Measurements from ENCODE around the gene RBM47. TPM values are rescaled to one million over a fixed set of nuclear protein-coding genes. Genes with fewer than 3 reads are reported as not detected.
"Not testable (repeated sequence)": the region's sequence is repeated elsewhere in the genome, so short reads cannot be mapped to it uniquely, and the experiment has no call there.

The RBM47 gene
- total RNA-seq, 3 donors from 2014 or later, result 66.6 to 151 (median 89.5) TPM

- DNase-seq (ENCODE audit: low spot score in 2 of 2), result no peak
- H3K9me3 ChIP-seq, result peaks cover 0 to 9% of the 10 kb centered on the region in 2 donors
- H3K27ac ChIP-seq, result no peak overlapping the region
- no peaks in the 10 kb centered on the region for H3K36me3 ChIP-seq
- intact Hi-C loops (cut with DNase I; ENCODE audit: low total_unique reads), result loop anchor here (5.0 kb wide), 1 partner anchor 682 kb away; no protein-coding TSS in a partner anchor
- no peak for TF ChIP-seq POLR2AphosphoS5 (IDR thresholded peaks at IDR 0.05)
- TF ChIP-seq POLR2A (IDR thresholded peaks at IDR 0.05), result no peak
- no peak for TF ChIP-seq CTCF (IDR thresholded peaks at IDR 0.05)
- no peaks in the 10 kb centered on the region for H3K4me1 ChIP-seq
- no peak overlapping the region for H3K4me3 ChIP-seq
- no peaks in the 10 kb centered on the region for H3K27me3 ChIP-seq
These were observed 219.8 kb downstream of the RBM47 start for GRCh38 chr4:40409835-40410234.

- H3K4me1 ChIP-seq; H3K36me3 ChIP-seq; H3K4me3 ChIP-seq; H3K27ac ChIP-seq; H3K27me3 ChIP-seq; H3K9me3 ChIP-seq; DNase-seq (ENCODE audit: low spot score in 2 of 2): not testable (repeated sequence)
- intact Hi-C loops (cut with DNase I; ENCODE audit: low total_unique reads), result loop anchor here (5.0 kb wide), 1 partner anchor 685 kb away; no protein-coding TSS in a partner anchor
These were observed 222.2 kb downstream of the RBM47 start for GRCh38 chr4:40407468-40407867.

- TF ChIP-seq POLR2AphosphoS5 (IDR thresholded peaks at IDR 0.05) (no peak), POLR2A (IDR thresholded peaks at IDR 0.05) (no peak), CTCF (IDR thresholded peaks at IDR 0.05) (no peak)
- DNase-seq (ENCODE audit: low spot score in 2 of 2), result no peak
- Histone ChIP-seq H3K27me3 (no peaks in the 10 kb centered on the region), H3K36me3 (no peaks in the 10 kb centered on the region), H3K4me3 (no peak overlapping the region), H3K4me1 (no peaks in the 10 kb centered on the region), H3K27ac (no peak overlapping the region), H3K9me3 (peaks cover 0 to 9% of the 10 kb centered on the region in 2 donors)
- intact Hi-C loops (cut with DNase I; ENCODE audit: low total_unique reads), result loop anchor here (5.0 kb wide), 1 partner anchor 686 kb away; no protein-coding TSS in a partner anchor
These were observed 223.3 kb downstream of the RBM47 start for GRCh38 chr4:40406340-40406739.

- no peaks in the 10 kb centered on the region for H3K36me3 ChIP-seq
- peaks cover 0 to 9% of the 10 kb centered on the region in 2 donors for H3K9me3 ChIP-seq
- no peaks in the 10 kb centered on the region for H3K27me3 ChIP-seq
- H3K4me1 ChIP-seq, result no peaks in the 10 kb centered on the region
- H3K4me3 ChIP-seq, result no peak overlapping the region
- no peak for DNase-seq (ENCODE audit: low spot score in 2 of 2)
- peak overlapping the region; percentile 84 to 88 for H3K27ac ChIP-seq
- intact Hi-C loops (cut with DNase I; ENCODE audit: low total_unique reads), result loop anchor here (5.0 kb wide), 1 partner anchor 687 kb away; no protein-coding TSS in a partner anchor
- no peak for TF ChIP-seq POLR2A (IDR thresholded peaks at IDR 0.05)
- TF ChIP-seq POLR2AphosphoS5 (IDR thresholded peaks at IDR 0.05), result no peak
- no peak for TF ChIP-seq CTCF (IDR thresholded peaks at IDR 0.05)
These were observed 224.5 kb downstream of the RBM47 start for GRCh38 chr4:40405193-40405592.

GRCh38 chr4:40403081-40403480, 226.6 kb downstream of the RBM47 start:
- DNase-seq (ENCODE audit: low spot score in 2 of 2), result no peak
- Histone ChIP-seq H3K4me1 (no peaks in the 10 kb centered on the region), H3K27me3 (no peaks in the 10 kb centered on the region), H3K9me3 (peaks cover 0 to 9% of the 10 kb centered on the region in 2 donors), H3K36me3 (no peaks in the 10 kb centered on the region), H3K4me3 (no peak overlapping the region), H3K27ac (peak overlapping the region in 1 of 2 donors; percentile 88)
- intact Hi-C loops (cut with DNase I; ENCODE audit: low total_unique reads), result no loop called here
- TF ChIP-seq POLR2A (IDR thresholded peaks at IDR 0.05) (no peak), CTCF (IDR thresholded peaks at IDR 0.05) (no peak), POLR2AphosphoS5 (IDR thresholded peaks at IDR 0.05) (no peak)

DNA sequence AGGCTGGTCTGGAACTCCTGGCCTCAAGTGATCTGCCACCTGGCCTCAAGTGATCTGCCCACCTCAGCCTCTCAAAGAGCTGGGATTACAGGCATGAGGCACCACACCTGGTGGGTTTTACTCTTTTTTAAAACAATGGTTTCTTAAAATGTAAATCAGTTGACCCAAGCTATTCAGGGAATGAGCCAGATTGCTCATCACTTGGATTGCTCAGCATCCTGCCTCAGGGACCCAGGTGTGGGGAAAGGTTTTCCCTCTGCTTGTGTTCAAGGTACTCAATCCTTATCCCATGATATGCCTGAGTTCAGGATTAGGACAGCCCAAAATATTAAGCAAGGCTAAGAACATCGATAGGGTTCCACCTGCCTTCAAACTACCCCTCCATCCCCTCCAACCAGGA, 227.1 kb downstream of the RBM47 start:
- no peak for TF ChIP-seq POLR2AphosphoS5 (IDR thresholded peaks at IDR 0.05)
- no peak for TF ChIP-seq CTCF (IDR thresholded peaks at IDR 0.05)
- no peak for TF ChIP-seq POLR2A (IDR thresholded peaks at IDR 0.05)
- Histone ChIP-seq H3K4me3 (no peak overlapping the region), H3K36me3 (no peaks in the 10 kb centered on the region), H3K9me3 (peaks cover 0 to 9% of the 10 kb centered on the region in 2 donors), H3K27me3 (no peaks in the 10 kb centered on the region), H3K4me1 (no peaks in the 10 kb centered on the region), H3K27ac (no peak overlapping the region)
- no peak for DNase-seq (ENCODE audit: low spot score in 2 of 2)
- intact Hi-C loops (cut with DNase I; ENCODE audit: low total_unique reads), result no loop called here
